Stimulated activated CD4-positive, alpha-beta T cell treated with anti-CD3 and anti-CD28 coated beads, Interleukin-1b, Interleukin-23, amount 100 ng/mL, for 48 hours (primary cell): ENCODE data around the gene HEBP1.

ENCODE experiments used
- DNase-seq: peaks from one replicate; pipeline ENCODE4 v3.0.0-alpha.2; 2020

Gene HEBP1

GRCh38 chr12:12945591-12945990 lies 54.5 kb downstream of the HEBP1 start:
- DNase-seq: no peak

- DNase-seq: no peak
Observed at GRCh38 chr12:12943586-12944260, 56.3 kb downstream of the HEBP1 start.

- no peak for DNase-seq
Observed at GRCh38 chr12:12941450-12942350, 58.4 kb downstream of the HEBP1 start.

GRCh38 chr12:12939888-12940287 lies 60.2 kb downstream of the HEBP1 start:
- no peak for DNase-seq

GRCh38 chr12:12938541-12938940 lies 61.5 kb downstream of the HEBP1 start:
- no peak for DNase-seq

GRCh38 chr12:12936983-12937491 lies 63.0 kb downstream of the HEBP1 start:
- DNase-seq: no peak

GRCh38 chr12:12934556-12934955 lies 65.5 kb downstream of the HEBP1 start:
- DNase-seq: no peak

- DNase-seq: no peak
Observed at GRCh38 chr12:12933742-12934141, 66.3 kb downstream of the HEBP1 start.

GRCh38 chr12:12930633-12931219 lies 69.3 kb downstream of the HEBP1 start:
- no peak for DNase-seq

GRCh38 chr12:12929696-12930095 lies 70.4 kb downstream of the HEBP1 start:
- DNase-seq: no peak

GRCh38 chr12:12927211-12928079 lies 72.6 kb downstream of the HEBP1 start:
- peak; percentile 8 for DNase-seq

- no peak for DNase-seq
Observed at GRCh38 chr12:12926571-12927071, 73.4 kb downstream of the HEBP1 start.

- DNase-seq: no peak
Observed at GRCh38 chr12:12925388-12925787, 74.7 kb downstream of the HEBP1 start.
